WTC11 (cell line): ENCODE data around the gene PARVB.

Experiments used
- CTCF ChIP-seq: fragments of 200-600 bp; IDR thresholded peaks from 2 replicates; pipeline ENCODE4 v1.8.0; 2022; ENCODE audit warnings: antibody characterized with exemption
- E2F5 ChIP-seq: sonication (generic); formaldehyde crosslinking; IDR thresholded peaks from 2 replicates; pipeline ENCODE4 v1.8.1; 2022; ENCODE audit warnings: mild to moderate bottlenecking, moderate library complexity, missing genetic modification reagents
- FOXP4 ChIP-seq: sonication (generic); formaldehyde crosslinking; IDR thresholded peaks from 2 replicates; pipeline ENCODE4 v1.8.0; 2022; ENCODE audit warnings: mild to moderate bottlenecking, missing genetic modification reagents
- IRF1 ChIP-seq: sonication (generic); formaldehyde crosslinking; IDR thresholded peaks from 2 replicates; pipeline ENCODE4 v1.8.0; 2023; ENCODE audit warnings: missing genetic modification reagents
- JUN ChIP-seq: sonication (generic); formaldehyde crosslinking; IDR thresholded peaks from 2 replicates; pipeline ENCODE4 v1.8.0; 2023; ENCODE audit warnings: mild to moderate bottlenecking, missing genetic modification reagents
- KAT7 ChIP-seq: sonication (generic); formaldehyde crosslinking; IDR thresholded peaks from 2 replicates; pipeline ENCODE4 v1.8.1; 2023; ENCODE audit warnings: missing genetic modification reagents, mild to moderate bottlenecking, borderline replicate concordance
- SMAD4 ChIP-seq: sonication (generic); formaldehyde crosslinking; IDR thresholded peaks from 2 replicates; pipeline ENCODE4 v1.8.0; 2022; ENCODE audit warnings: mild to moderate bottlenecking, missing genetic modification reagents
- SP1 ChIP-seq: sonication (generic); formaldehyde crosslinking; conservative IDR thresholded peaks from 2 replicates; pipeline ENCODE4 v1.8.1; 2022; ENCODE audit warnings: missing genetic modification reagents
- ZNF121 ChIP-seq: sonication (generic); formaldehyde crosslinking; IDR thresholded peaks from 2 replicates; pipeline ENCODE4 v1.8.0; 2023; ENCODE audit warnings: missing genetic modification reagents
- ZNF416 ChIP-seq: fragments of 250-450 bp; sonication (Bioruptor Pico); IDR thresholded peaks from 2 replicates; pipeline ENCODE4 v1.9.0; 2021; ENCODE audit warnings: mild to moderate bottlenecking, inconsistent platforms
- TF ChIP-seq, protein P1 (sequence below): fragments of 250-450 bp; sonication (Bioruptor Pico); IDR thresholded peaks from 2 replicates; pipeline ENCODE4 v2.1.2; 2022; ENCODE audit warnings: mild to moderate bottlenecking, moderate library complexity
- TF ChIP-seq, protein P2 (sequence below): sonication (generic); formaldehyde crosslinking; IDR thresholded peaks from 2 replicates; pipeline ENCODE4 v1.8.1; 2022; ENCODE audit warnings: low read depth, mild to moderate bottlenecking, moderate library complexity, missing genetic modification reagents, borderline replicate concordance
- TF ChIP-seq, protein P3 (sequence below): fragments of 250-450 bp; sonication (Bioruptor Pico); IDR thresholded peaks from 2 replicates; pipeline ENCODE4 v1.8.0; 2021; ENCODE audit warnings: mild to moderate bottlenecking
- TF ChIP-seq, protein P4 (sequence below): sonication (generic); formaldehyde crosslinking; IDR thresholded peaks from 2 replicates; pipeline ENCODE4 v1.8.1; 2022; ENCODE audit warnings: mild to moderate bottlenecking, missing genetic modification reagents, moderate library complexity, borderline replicate concordance

DNA sequence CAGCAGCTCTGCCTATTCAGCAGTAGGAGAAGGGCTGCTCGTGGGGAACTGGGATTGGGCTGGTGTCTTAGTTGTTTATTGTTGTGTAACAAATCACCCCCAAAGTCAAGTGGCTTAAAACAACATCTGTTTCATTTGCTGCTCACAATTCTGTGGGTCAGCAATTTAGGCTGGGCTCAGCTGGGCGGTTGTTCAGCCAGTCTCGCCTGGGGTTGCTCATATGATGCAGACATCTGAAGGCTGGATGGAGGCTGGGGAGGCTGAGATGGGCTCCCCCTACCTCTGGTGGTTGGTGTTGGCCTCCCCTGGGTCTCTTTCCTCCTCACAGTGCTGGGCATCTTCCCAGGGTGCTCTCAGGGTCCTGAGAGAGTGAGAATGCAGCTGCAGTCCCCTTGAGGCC is 113.3 kb downstream of the PARVB start:
- TF ChIP-seq CTCF (no peak), JUN (CRISPR knock-in tag) (no peak), FOXP4 (no peak), SMAD4 (CRISPR knock-in tag) (no peak), ZNF416 (CRISPR knock-in tag) (no peak), ZNF121 (CRISPR knock-in tag) (no peak), KAT7 (CRISPR knock-in tag) (no peak), E2F5 (CRISPR knock-in tag) (no peak), IRF1 (CRISPR knock-in tag) (no peak), SP1 (CRISPR knock-in tag) (no peak)
- TF ChIP-seq, protein P1, sequence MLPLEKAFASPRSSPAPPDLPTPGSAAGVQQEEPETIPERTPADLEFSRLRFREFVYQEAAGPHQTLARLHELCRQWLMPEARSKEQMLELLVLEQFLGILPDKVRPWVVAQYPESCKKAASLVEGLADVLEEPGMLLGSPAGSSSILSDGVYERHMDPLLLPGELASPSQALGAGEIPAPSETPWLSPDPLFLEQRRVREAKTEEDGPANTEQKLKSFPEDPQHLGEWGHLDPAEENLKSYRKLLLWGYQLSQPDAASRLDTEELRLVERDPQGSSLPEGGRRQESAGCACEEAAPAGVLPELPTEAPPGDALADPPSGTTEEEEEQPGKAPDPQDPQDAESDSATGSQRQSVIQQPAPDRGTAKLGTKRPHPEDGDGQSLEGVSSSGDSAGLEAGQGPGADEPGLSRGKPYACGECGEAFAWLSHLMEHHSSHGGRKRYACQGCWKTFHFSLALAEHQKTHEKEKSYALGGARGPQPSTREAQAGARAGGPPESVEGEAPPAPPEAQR (CRISPR knock-in tag): no peak
- TF ChIP-seq, protein P2, sequence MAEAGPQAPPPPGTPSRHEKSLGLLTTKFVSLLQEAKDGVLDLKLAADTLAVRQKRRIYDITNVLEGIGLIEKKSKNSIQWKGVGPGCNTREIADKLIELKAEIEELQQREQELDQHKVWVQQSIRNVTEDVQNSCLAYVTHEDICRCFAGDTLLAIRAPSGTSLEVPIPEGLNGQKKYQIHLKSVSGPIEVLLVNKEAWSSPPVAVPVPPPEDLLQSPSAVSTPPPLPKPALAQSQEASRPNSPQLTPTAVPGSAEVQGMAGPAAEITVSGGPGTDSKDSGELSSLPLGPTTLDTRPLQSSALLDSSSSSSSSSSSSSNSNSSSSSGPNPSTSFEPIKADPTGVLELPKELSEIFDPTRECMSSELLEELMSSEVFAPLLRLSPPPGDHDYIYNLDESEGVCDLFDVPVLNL (CRISPR knock-in tag): no peak
- TF ChIP-seq, protein P3, sequence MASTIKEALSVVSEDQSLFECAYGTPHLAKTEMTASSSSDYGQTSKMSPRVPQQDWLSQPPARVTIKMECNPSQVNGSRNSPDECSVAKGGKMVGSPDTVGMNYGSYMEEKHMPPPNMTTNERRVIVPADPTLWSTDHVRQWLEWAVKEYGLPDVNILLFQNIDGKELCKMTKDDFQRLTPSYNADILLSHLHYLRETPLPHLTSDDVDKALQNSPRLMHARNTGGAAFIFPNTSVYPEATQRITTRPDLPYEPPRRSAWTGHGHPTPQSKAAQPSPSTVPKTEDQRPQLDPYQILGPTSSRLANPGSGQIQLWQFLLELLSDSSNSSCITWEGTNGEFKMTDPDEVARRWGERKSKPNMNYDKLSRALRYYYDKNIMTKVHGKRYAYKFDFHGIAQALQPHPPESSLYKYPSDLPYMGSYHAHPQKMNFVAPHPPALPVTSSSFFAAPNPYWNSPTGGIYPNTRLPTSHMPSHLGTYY (CRISPR knock-in tag): no peak
- TF ChIP-seq, protein P4, sequence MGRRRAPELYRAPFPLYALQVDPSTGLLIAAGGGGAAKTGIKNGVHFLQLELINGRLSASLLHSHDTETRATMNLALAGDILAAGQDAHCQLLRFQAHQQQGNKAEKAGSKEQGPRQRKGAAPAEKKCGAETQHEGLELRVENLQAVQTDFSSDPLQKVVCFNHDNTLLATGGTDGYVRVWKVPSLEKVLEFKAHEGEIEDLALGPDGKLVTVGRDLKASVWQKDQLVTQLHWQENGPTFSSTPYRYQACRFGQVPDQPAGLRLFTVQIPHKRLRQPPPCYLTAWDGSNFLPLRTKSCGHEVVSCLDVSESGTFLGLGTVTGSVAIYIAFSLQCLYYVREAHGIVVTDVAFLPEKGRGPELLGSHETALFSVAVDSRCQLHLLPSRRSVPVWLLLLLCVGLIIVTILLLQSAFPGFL: no peak
